Neutrophil (primary cell): Measurements from ENCODE around the gene PDE9A.

Experiments
- H3K27ac ChIP-seq: fragments of 200-600 bp; sonication (generic); 2 replicates; pipeline ENCODE4 v1.5.1; 2016; ENCODE audit warnings: mild to moderate bottlenecking, moderate library complexity
- H3K27me3 ChIP-seq: fragments of 200-600 bp; sonication (generic); 2 replicates; pipeline ENCODE4 v1.6.0; 2016; ENCODE audit warnings: mild to moderate bottlenecking
- H3K36me3 ChIP-seq: fragments of 200-600 bp; sonication (generic); 2 replicates; pipeline ENCODE4 v1.5.1; 2017
- H3K4me1 ChIP-seq, 2 experiments: fragments of 200-600 bp in 1 of 2; sonication (generic) in 1 of 2; 1 replicate in 1 of 2; 2 replicates in 1 of 2; pipeline versions ENCODE4 v1.5.1 to v1.6.1; 2013 to 2016; ENCODE audit warnings: low read depth in 1 of 2, low read length in 1 of 2, mild to moderate bottlenecking in 1 of 2, moderate library complexity in 1 of 2; ENCODE audit not compliant: control insufficient read depth in 1 of 2, insufficient read depth in 1 of 2
- H3K4me3 ChIP-seq, 2 experiments: fragments of 200-600 bp in 1 of 2; sonication (generic) in 1 of 2; 1 replicate in 1 of 2; 2 replicates in 1 of 2; pipeline ENCODE4 v1.5.1; 2013 to 2016; ENCODE audit warnings: low read depth in 1 of 2, low read length in 1 of 2, mild to moderate bottlenecking in 1 of 2, moderate library complexity in 1 of 2
- H3K9me3 ChIP-seq: fragments of 200-600 bp; sonication (generic); 2 replicates; pipeline ENCODE4 v1.5.1; 2016
- TF ChIP-seq, protein P1 (sequence below): fragments of 200-600 bp; sonication (generic); IDR thresholded peaks from 2 replicates; pipeline ENCODE4 v1.5.1; 2016; ENCODE audit warnings: antibody characterized with exemption

PDE9A gene

DNA sequence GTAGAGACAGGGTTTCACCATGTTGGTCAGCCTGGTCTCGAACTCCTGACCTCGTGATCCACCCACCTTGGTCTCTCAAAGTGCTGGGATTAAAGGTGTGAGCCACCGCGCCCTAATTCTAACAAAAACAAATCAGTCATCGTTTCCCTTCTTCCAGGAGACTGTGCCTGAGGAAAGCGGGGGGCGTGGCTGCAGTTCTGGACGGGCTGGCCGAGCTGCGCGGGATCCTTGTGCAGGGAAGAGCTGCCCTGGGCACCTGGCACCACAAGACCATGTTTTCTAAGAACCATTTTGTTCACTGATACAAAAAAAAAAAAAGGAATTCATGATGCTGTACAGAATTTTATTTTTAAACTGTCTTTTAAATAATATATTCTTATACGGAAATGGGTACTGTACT lies 121.7 kb downstream of the PDE9A start:
- Histone ChIP-seq H3K9me3 (no peaks in the 10 kb centered on the region), H3K4me3 (no peak overlapping the region), H3K27me3 (peaks cover 29% of the 10 kb centered on the region), H3K27ac (no peak overlapping the region), H3K36me3 (no peaks in the 10 kb centered on the region), H3K4me1 (no peaks in the 10 kb centered on the region)
- TF ChIP-seq, protein P1, sequence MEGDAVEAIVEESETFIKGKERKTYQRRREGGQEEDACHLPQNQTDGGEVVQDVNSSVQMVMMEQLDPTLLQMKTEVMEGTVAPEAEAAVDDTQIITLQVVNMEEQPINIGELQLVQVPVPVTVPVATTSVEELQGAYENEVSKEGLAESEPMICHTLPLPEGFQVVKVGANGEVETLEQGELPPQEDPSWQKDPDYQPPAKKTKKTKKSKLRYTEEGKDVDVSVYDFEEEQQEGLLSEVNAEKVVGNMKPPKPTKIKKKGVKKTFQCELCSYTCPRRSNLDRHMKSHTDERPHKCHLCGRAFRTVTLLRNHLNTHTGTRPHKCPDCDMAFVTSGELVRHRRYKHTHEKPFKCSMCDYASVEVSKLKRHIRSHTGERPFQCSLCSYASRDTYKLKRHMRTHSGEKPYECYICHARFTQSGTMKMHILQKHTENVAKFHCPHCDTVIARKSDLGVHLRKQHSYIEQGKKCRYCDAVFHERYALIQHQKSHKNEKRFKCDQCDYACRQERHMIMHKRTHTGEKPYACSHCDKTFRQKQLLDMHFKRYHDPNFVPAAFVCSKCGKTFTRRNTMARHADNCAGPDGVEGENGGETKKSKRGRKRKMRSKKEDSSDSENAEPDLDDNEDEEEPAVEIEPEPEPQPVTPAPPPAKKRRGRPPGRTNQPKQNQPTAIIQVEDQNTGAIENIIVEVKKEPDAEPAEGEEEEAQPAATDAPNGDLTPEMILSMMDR, result no peak

DNA sequence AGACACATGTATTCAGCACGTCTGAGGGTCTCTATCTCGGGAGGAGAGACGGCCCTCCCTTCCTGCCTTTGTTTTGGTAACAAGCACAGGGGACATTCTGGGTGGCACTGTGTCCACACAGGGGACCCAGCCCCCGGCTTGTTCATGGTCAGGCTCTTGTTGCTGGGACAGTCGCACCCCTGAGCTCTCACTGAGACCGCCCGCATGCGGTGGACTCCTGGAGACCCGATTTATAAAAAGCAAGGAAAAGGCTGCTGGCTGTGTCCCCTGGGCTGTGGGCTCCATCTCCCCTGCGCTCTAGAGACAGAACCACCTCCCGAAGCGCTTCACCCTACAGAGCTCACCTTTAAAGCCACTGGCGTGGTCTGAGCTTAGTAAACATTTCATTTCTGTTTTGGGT lies 122.5 kb downstream of the PDE9A start:
- H3K27me3 ChIP-seq, result peaks cover 37% of the 10 kb centered on the region
- no peak overlapping the region for H3K4me3 ChIP-seq
- H3K9me3 ChIP-seq, result no peaks in the 10 kb centered on the region
- TF ChIP-seq, protein P1, result no peak
- H3K36me3 ChIP-seq, result no peaks in the 10 kb centered on the region
- peaks cover under 1% of the 10 kb centered on the region in 2 experiments for H3K4me1 ChIP-seq
- H3K27ac ChIP-seq, result no peak overlapping the region

DNA sequence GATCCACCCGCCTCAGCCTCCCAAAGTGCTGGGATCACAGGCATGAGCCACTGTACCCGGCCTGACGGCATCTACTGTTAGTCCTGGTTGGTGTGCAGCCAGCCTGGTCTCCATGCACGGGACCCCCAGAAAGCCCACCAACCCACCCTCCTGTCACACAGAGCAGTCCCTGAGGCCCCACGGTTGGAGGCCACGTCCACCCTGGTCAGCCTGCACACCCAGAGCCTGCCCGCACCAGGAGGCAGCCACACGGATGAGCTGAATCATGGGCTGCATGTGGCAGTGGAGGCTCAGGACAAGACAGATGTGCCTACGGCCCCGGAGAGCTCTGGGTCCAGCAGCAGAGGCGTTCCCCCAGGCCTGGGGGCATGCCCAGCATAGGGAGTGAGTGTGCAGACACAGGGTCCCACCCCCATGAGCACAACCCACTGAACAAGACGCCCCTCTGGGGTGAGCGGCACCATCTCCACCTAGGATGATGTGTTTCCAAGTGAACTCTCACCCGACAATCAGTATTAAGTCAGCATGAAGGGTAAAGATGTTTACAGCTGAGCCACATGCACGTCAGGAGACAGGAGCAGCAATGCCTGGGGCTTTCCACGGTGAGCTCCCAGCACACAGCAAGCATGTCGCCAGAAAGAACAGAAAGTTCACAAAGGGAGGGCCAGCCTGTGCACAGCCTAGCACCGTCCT lies 123.8 kb downstream of the PDE9A start:
- Histone ChIP-seq H3K27me3 (peaks cover 46% of the 10 kb centered on the region), H3K27ac (no peak overlapping the region)
- TF ChIP-seq, protein P1, result no peak

DNA sequence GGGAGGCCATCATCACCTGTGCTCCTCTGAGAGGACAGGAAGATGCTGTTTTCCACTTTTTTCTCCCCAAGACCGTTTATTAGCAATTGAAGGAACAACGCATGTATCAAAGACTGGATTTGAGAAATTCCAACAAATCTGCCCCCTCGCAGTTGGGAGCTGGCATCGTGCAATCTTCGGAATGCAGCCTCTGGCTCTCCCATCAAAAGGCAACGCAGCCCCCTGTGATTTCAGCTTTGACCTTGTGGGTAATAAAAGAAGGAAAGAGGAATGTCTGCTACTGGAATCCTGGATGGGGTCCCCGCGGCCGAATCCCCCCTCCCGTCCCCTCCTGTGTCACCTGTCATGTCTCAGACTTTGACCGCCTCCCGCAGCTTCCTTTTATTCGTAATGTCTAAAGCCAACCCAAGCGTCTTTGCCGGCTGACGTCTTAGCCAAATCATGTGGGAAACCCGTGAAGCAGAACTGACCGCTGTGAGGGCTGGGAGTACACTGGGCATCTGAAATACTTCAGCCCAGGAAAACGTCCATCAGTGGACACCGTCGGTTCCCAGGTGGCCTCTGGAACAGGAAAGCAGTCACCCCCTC lies 124.4 kb downstream of the PDE9A start:
- TF ChIP-seq, protein P1, result no peak
- no peaks in the 10 kb centered on the region for H3K9me3 ChIP-seq
- H3K36me3 ChIP-seq, result no peaks in the 10 kb centered on the region
- no peak overlapping the region for H3K4me3 ChIP-seq
- H3K27me3 ChIP-seq, result peaks cover 46% of the 10 kb centered on the region
- H3K27ac ChIP-seq, result no peak overlapping the region
- H3K4me1 ChIP-seq, result peaks cover 18 to 20% of the 10 kb centered on the region in 2 experiments

More for the DNA sequence above, 123.8 kb downstream of the PDE9A start:
- Histone ChIP-seq H3K9me3 (no peaks in the 10 kb centered on the region), H3K4me1 (peaks cover 11 to 14% of the 10 kb centered on the region in 2 experiments), H3K36me3 (no peaks in the 10 kb centered on the region), H3K4me3 (no peak overlapping the region)

DNA sequence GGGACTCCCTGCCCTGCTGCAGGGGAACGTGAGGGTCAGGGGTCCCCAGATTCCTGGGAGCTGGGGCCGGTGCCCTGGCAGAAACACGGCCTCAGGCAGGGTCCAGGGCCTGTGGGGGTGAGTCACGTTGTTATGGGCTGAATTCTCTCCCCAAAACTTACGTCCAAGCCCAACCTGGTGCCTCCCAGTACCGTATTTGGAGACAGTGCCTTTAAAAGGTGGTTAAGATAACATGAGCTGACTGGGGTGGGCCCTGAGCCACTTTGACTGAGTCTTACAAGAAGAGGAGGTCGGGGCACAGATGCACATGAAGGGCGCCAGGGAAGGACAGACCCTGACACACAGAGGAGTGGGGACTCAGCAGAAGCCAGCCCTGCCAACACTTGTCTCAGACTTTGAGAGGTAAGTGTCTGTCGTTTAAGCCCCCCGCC lies 126.0 kb downstream of the PDE9A start:
- Histone ChIP-seq H3K4me1 (peaks cover 33 to 36% of the 10 kb centered on the region in 2 experiments), H3K9me3 (no peaks in the 10 kb centered on the region), H3K27me3 (peaks cover 46% of the 10 kb centered on the region), H3K36me3 (no peaks in the 10 kb centered on the region), H3K4me3 (no peak overlapping the region), H3K27ac (no peak overlapping the region)
- TF ChIP-seq, protein P1, result no peak
